ENCODE measurements around the gene CBX8. TPM values are rescaled to one million over a fixed set of nuclear protein-coding genes. Genes with fewer than 3 reads are reported as not detected.

The CBX8 gene
- total and polyA plus RNA-seq, 2 of the 13 experiments (the other 11 are each of a cell fraction or from before 2014, with no cell fraction given): 0.34 to 12.6 TPM

DNA sequence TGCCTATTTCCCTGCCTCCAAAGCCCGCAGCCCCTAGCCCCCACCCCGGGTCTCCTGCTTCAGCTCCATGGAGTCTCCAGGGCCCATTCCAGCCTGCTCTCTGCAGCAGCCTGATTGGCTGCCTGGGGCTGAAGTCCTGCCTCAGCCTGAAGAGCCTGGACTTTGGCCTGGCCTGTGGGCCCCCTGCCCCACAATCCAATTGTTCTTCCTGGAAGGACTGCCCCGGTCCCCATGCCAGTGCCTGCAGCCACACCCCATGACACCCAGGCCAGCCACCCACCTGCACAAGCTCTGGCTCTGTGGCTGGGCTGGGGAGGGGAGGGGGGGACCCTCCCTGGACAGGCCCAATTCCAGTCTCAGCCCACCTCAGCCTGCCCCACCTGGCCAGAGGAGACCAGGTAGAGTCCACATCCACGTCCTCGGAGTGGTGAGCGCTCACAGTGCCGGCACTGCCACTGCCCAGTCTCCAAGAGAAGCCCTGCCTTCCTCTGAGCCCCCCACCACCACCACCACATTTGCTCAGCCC lies 53.9 kb downstream of the CBX8 start (continued):
- TF ChIP-seq, protein P1, sequence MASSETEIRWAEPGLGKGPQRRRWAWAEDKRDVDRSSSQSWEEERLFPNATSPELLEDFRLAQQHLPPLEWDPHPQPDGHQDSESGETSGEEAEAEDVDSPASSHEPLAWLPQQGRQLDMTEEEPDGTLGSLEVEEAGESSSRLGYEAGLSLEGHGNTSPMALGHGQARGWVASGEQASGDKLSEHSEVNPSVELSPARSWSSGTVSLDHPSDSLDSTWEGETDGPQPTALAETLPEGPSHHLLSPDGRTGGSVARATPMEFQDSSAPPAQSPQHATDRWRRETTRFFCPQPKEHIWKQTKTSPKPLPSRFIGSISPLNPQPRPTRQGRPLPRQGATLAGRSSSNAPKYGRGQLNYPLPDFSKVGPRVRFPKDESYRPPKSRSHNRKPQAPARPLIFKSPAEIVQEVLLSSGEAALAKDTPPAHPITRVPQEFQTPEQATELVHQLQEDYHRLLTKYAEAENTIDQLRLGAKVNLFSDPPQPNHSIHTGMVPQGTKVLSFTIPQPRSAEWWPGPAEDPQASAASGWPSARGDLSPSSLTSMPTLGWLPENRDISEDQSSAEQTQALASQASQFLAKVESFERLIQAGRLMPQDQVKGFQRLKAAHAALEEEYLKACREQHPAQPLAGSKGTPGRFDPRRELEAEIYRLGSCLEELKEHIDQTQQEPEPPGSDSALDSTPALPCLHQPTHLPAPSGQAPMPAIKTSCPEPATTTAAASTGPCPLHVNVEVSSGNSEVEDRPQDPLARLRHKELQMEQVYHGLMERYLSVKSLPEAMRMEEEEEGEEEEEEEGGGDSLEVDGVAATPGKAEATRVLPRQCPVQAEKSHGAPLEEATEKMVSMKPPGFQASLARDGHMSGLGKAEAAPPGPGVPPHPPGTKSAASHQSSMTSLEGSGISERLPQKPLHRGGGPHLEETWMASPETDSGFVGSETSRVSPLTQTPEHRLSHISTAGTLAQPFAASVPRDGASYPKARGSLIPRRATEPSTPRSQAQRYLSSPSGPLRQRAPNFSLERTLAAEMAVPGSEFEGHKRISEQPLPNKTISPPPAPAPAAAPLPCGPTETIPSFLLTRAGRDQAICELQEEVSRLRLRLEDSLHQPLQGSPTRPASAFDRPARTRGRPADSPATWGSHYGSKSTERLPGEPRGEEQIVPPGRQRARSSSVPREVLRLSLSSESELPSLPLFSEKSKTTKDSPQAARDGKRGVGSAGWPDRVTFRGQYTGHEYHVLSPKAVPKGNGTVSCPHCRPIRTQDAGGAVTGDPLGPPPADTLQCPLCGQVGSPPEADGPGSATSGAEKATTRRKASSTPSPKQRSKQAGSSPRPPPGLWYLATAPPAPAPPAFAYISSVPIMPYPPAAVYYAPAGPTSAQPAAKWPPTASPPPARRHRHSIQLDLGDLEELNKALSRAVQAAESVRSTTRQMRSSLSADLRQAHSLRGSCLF (CRISPR knock-in tag; IDR thresholded peaks at IDR 0.05; ENCODE audit: borderline replicate concordance): no peak
- peak; percentile 67; the same call in 1 of the 2 replicates for TF ChIP-seq ZNF746 (CRISPR knock-in tag; IDR thresholded peaks at IDR 0.05)
- no peak for TF ChIP-seq ZNF550 (CRISPR knock-in tag; IDR thresholded peaks at IDR 0.05; ENCODE audit: borderline replicate concordance)
- TF ChIP-seq, protein P2, sequence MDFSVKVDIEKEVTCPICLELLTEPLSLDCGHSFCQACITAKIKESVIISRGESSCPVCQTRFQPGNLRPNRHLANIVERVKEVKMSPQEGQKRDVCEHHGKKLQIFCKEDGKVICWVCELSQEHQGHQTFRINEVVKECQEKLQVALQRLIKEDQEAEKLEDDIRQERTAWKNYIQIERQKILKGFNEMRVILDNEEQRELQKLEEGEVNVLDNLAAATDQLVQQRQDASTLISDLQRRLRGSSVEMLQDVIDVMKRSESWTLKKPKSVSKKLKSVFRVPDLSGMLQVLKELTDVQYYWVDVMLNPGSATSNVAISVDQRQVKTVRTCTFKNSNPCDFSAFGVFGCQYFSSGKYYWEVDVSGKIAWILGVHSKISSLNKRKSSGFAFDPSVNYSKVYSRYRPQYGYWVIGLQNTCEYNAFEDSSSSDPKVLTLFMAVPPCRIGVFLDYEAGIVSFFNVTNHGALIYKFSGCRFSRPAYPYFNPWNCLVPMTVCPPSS (IDR thresholded peaks at IDR 0.05): no peak
- peak; percentile 86 for TF ChIP-seq PHF5A (CRISPR knock-in tag; IDR thresholded peaks at IDR 0.05; ENCODE audit: low read depth, unreplicated experiment)
- TF ChIP-seq, protein P3, sequence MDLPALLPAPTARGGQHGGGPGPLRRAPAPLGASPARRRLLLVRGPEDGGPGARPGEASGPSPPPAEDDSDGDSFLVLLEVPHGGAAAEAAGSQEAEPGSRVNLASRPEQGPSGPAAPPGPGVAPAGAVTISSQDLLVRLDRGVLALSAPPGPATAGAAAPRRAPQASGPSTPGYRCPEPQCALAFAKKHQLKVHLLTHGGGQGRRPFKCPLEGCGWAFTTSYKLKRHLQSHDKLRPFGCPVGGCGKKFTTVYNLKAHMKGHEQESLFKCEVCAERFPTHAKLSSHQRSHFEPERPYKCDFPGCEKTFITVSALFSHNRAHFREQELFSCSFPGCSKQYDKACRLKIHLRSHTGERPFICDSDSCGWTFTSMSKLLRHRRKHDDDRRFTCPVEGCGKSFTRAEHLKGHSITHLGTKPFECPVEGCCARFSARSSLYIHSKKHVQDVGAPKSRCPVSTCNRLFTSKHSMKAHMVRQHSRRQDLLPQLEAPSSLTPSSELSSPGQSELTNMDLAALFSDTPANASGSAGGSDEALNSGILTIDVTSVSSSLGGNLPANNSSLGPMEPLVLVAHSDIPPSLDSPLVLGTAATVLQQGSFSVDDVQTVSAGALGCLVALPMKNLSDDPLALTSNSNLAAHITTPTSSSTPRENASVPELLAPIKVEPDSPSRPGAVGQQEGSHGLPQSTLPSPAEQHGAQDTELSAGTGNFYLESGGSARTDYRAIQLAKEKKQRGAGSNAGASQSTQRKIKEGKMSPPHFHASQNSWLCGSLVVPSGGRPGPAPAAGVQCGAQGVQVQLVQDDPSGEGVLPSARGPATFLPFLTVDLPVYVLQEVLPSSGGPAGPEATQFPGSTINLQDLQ (CRISPR knock-in tag; IDR thresholded peaks at IDR 0.05): no peak
- TF ChIP-seq ZMYM4 (CRISPR knock-in tag; IDR thresholded peaks at IDR 0.05): peak; percentile 76
- TF ChIP-seq, protein P4, sequence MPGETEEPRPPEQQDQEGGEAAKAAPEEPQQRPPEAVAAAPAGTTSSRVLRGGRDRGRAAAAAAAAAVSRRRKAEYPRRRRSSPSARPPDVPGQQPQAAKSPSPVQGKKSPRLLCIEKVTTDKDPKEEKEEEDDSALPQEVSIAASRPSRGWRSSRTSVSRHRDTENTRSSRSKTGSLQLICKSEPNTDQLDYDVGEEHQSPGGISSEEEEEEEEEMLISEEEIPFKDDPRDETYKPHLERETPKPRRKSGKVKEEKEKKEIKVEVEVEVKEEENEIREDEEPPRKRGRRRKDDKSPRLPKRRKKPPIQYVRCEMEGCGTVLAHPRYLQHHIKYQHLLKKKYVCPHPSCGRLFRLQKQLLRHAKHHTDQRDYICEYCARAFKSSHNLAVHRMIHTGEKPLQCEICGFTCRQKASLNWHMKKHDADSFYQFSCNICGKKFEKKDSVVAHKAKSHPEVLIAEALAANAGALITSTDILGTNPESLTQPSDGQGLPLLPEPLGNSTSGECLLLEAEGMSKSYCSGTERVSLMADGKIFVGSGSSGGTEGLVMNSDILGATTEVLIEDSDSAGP (CRISPR knock-in tag; IDR thresholded peaks at IDR 0.05; ENCODE audit: borderline replicate concordance): peak; percentile 53; the same call in 1 of the 2 replicates
- no peak for TF ChIP-seq MED13 (CRISPR knock-in tag; IDR thresholded peaks at IDR 0.05)
- TF ChIP-seq, protein P5, sequence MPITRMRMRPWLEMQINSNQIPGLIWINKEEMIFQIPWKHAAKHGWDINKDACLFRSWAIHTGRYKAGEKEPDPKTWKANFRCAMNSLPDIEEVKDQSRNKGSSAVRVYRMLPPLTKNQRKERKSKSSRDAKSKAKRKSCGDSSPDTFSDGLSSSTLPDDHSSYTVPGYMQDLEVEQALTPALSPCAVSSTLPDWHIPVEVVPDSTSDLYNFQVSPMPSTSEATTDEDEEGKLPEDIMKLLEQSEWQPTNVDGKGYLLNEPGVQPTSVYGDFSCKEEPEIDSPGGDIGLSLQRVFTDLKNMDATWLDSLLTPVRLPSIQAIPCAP (CRISPR knock-in tag; IDR thresholded peaks at IDR 0.05; ENCODE audit: low read depth): no peak
- 0 out of 2 replicates have a peak, but pooled peaks have one; percentile 41 for TF ChIP-seq ESRRA (CRISPR knock-in tag; IDR thresholded peaks at IDR 0.05; ENCODE audit: low read depth)
- TF ChIP-seq HDAC2 (CRISPR knock-in tag; IDR thresholded peaks at IDR 0.05): peak; percentile 87
- TF ChIP-seq ZNF337 (CRISPR knock-in tag; IDR thresholded peaks at IDR 0.05; ENCODE audit: borderline replicate concordance, low read depth): no peak

Data from HepG2 (cell line).